NOMO-1 treated with dmso at 0.1 percent for 144 hours (cell line): ENCODE measurements around the gene PDS5B.

Experiments
- DNase-seq: peaks from one replicate; lab custom pipeline; 2025; ENCODE audit not compliant: unreplicated experiment; lab: John Stamatoyannopoulos, UW

PDS5B gene

GRCh38 chr13:32589471-32589870 is 3.2 kb downstream of the PDS5B start:
- no peak for DNase-seq

DNA sequence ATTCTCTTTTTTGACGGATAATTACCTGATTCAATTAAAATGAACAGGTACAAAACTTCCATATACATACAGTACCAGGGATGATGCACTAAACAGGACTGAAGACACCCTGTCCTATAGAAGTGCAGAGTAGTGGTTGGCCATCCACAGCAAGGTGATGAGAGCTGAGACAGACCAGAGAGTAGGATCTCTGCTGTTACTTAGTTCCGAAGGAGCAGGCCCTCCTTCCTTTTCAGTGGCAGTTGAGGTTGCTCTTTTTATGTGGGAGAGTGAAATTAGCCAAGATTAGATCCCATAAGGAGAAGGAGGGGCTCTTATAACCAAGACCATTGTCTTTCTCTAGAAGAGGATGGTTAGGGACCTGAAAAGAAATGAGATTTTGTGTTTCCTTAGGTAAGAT is 4.0 kb downstream of the PDS5B start:
- DNase-seq: no peak

DNA sequence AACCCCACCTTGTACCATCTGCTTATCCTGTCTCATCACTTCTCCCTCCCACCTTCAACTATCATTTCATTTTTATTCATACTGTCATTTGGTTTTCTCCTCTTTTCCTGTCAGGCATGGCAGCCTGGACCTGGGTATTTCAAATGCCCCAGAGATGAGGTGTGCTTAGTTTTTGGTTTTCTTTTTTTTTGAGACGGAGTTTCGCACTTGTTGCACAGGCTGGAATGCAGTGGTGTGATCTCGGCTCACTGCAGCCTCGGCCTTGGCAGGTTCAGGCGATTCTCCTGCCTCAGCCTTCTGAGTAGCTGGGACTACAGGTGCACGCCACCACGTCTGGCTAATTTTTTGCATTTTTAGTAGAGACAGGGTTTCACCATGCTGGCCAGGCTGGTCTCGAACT is 5.8 kb downstream of the PDS5B start:
- no peak for DNase-seq

DNA sequence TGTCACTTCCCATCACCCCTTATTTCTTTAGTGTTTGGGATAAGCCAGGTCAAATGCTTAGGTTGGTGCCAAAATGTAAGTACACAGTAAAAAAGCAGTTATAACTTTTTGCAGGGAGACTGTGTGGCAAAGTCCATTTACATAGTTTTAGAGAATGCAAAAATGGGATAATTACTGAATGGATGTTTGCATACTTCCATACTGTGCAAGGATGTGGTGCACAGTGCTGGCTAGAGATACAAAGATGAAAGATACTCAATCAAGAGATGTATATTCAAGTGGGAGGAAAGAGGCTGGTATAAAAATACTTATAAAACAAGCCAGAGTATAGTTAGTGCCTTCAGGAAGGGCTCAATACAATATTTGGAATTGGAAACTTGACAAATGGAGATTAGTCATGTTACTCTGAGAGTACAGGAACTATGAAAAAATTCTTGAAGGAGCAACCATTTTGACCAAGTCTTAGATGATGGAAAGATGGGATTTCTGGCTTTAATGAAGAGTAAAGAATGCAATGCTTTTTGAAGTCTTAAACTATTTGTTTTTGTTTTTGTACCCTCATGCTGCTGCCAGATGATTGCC is 8.0 kb downstream of the PDS5B start:
- no peak for DNase-seq

GRCh38 chr13:32595306-32595705 is 9.1 kb downstream of the PDS5B start:
- DNase-seq: no peak

DNA sequence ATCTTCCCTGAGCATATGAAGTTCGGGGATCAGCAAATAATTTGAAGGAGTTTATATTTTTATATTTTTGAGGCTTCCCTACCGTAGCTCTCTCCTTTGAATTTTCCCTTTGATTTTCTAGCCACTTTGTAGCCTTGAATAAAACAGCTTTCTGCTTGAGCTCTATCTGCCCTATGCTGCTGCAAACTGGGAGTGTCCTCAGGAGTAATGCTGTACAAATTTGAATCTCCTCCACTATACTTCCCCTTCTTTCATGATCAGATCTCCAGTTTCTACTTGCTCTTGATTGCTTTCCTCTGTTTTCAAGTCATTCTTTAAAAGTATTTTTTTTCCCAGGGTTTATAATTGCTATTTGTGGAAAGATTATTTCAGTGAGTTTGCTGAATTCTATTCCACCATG is 14.6 kb downstream of the PDS5B start:
- DNase-seq: peak; percentile 35

- no peak for DNase-seq
These were observed 23.2 kb downstream of the PDS5B start for GRCh38 chr13:32609428-32609827.

DNA sequence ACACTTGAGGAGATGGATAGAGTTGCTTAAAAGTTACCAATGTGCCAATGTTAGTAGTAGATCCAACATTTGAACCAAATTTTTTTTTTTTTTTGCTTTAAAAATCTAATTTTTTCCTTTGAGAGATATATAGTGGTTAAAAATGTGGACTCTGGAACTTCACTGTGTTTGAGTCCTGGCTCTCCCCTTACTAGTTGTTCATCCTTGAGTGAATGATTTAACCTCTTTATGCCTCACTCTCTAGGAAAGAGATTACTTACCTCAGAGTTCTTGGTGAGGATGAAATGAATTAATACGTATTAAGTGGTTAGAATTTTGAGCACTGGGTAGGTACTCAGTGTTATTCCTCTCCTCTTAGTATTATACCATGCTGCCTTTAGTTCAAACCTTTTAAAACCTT is 24.3 kb downstream of the PDS5B start:
- DNase-seq: no peak

GRCh38 chr13:32610977-32611376 is 24.7 kb downstream of the PDS5B start:
- DNase-seq: no peak

GRCh38 chr13:32616883-32617511 is 30.7 kb downstream of the PDS5B start:
- DNase-seq: no peak

DNA sequence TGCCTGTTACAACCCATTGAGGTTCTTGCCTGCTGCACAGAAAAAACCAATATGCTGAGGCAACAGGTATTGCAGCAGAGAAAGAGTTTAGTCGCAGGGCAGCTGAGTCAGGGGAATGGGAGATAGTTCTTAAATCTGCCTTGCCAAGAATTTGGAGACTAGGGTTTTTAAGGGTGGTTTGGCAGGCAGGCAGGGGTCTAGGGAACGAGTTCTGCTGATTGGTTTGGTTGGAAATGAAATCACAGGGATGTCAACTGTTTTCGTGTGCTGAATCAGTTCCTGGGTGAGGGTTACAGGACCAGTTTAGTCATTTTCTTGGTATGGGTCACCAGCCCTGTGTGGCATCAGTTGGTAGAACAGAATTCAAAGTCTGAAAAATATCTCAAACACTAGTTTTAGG is 36.6 kb downstream of the PDS5B start:
- DNase-seq: no peak

GRCh38 chr13:32624441-32624840 is 38.2 kb downstream of the PDS5B start:
- DNase-seq: no peak

DNA sequence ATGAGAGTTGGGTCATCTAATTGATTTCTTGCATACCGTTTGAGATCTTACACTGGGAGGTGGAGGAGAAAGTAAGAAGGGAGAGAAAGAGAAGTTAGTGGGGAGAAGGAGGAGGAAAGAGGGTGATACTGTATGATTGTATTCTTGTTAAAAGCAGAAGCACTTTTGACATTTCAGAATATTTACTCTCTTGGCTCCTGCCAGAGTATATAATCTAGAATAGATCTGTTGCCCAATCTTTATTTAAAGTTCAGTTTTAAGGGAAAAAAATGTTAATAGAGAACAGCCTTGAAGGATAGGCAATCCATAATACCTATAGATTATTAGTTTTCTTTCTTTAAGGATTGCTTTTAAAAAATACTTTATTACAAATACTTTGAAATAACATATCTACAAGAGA is 41.5 kb downstream of the PDS5B start:
- DNase-seq: no peak

GRCh38 chr13:32629313-32629712 is 43.1 kb downstream of the PDS5B start:
- DNase-seq: no peak

- DNase-seq: no peak
These were observed 43.6 kb downstream of the PDS5B start for GRCh38 chr13:32629866-32630265.

GRCh38 chr13:32632343-32632909 is 46.2 kb downstream of the PDS5B start:
- DNase-seq: no peak

DNA sequence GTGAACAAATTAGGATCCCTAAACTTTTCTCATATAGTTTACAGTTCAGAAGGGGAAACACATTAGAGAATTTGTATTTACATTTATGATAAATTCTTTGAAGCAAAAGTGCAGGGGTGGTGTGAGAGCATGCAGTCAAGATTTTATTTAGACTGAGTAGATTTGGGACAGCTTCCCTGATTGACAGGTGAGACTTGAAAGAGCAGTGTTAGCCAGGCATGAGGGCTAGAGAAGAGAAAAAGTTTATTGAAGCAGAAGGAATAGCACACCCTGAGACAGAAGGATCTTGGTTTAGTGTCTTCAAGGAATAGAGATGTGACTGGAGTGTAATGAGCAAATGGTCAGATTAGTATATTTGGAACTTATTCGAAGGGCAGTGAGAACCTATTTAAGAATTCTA is 50.5 kb downstream of the PDS5B start:
- DNase-seq: no peak

GRCh38 chr13:32638739-32639138 is 52.5 kb downstream of the PDS5B start:
- DNase-seq: no peak

DNA sequence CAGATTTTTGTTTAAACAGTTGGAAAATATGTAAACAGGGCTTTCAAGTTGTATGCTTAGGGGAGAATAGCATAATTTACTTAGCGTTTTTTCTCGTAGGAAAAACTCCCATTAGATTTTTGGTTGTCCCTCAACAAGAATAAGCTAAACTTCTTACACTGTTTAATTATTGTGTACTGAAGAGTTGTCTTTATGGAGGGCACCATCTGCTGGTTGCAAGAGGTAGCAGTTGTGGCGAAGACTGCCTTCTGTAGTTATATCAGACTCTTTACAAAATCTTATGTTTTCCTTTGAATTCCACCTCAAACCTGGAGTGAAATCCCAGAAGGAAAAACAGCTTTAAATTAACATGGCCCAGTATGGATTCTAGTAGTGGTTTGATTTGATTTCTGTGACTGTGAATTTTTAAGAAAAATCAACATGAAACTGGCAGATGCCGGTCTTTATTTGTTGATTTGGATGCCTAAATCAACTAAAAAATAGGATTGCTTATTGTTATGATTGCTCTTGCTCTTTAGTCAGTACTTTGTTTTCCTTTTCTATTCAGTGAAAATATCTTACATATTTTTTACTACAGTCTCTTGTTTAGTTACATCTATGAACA is 53.4 kb downstream of the PDS5B start:
- peak; percentile 24 for DNase-seq

GRCh38 chr13:32642316-32642715 is 56.1 kb downstream of the PDS5B start:
- no peak for DNase-seq

- DNase-seq: no peak
These were observed 56.6 kb downstream of the PDS5B start for GRCh38 chr13:32642858-32643257.

DNA sequence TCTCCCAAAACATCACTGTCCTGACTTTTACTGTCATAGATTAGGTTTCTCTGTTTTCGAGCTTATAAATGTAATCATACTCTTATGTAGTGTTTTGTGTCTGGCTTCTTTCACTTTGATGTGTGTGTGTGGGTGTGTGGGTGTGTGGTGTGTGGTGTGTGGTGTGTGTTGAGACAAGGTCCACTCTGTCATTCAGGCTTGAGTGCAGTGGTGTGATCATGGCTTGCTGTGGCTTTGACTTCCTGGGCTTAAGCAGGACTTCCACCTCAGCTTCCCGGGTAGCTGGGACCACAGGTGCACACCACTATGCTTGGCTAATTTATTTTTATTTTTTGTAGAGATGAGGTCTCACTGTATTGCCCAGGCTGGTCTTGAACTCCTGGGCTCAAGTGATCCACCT is 59.6 kb downstream of the PDS5B start:
- DNase-seq: no peak
